Fibroblast of skin of right quadriceps (primary cell): ENCODE data around the gene IFNA17.
"Not testable (repeated sequence)": the region's sequence is repeated elsewhere in the genome, so short reads cannot be mapped to it uniquely, and the experiment has no call there.

Experiments
- DNase-seq: peaks from one replicate; pipeline ENCODE4 v3.0.0-alpha.2; 2013

The IFNA17 gene

GRCh38 chr9:21228122-21228521 is at the start of gene IFNA17:
Gene IFNA17 (minus strand): TSS chr9:21228222. CDS start chr9:21228173, 49 bp downstream.
- DNase-seq = no peak

GRCh38 chr9:21268347-21268657 is 40.3 kb upstream of the IFNA17 start:
- no peak for DNase-seq

- no peak for DNase-seq
These were observed 39.7 kb upstream of the IFNA17 start for GRCh38 chr9:21267485-21268346.

- DNase-seq = no peak
These were observed 38.9 kb upstream of the IFNA17 start for GRCh38 chr9:21266733-21267484.

GRCh38 chr9:21265421-21266189 is 37.6 kb upstream of the IFNA17 start:
- no peak for DNase-seq

- DNase-seq = no peak
These were observed 27.7 kb upstream of the IFNA17 start for GRCh38 chr9:21255538-21256212.

GRCh38 chr9:21252721-21253547 is 24.9 kb upstream of the IFNA17 start:
- DNase-seq = peak; percentile 22

GRCh38 chr9:21251638-21252037 is 23.6 kb upstream of the IFNA17 start:
- no peak for DNase-seq

- DNase-seq = no peak
These were observed 23.2 kb upstream of the IFNA17 start for GRCh38 chr9:21251190-21251589.

GRCh38 chr9:21244836-21245235 is 16.8 kb upstream of the IFNA17 start:
- no peak for DNase-seq

GRCh38 chr9:21239911-21240310 is 11.9 kb upstream of the IFNA17 start, which contains the start of gene IFNA14:
Gene IFNA14 (minus strand): TSS chr9:21240005. CDS start chr9:21239935, 70 bp downstream.
- no peak for DNase-seq

GRCh38 chr9:21236360-21236714 is 8.3 kb upstream of the IFNA17 start:
- not testable (repeated sequence) for DNase-seq

- peak; percentile 26 for DNase-seq
These were observed 7.7 kb upstream of the IFNA17 start for GRCh38 chr9:21235468-21236359.

GRCh38 chr9:21234153-21234687 is 6.2 kb upstream of the IFNA17 start:
- DNase-seq = no peak

GRCh38 chr9:21233258-21233657 is 5.2 kb upstream of the IFNA17 start:
- no peak for DNase-seq

GRCh38 chr9:21217211-21217610 is 10.8 kb downstream of the IFNA17 start, which contains the start of gene IFNA16:
Gene IFNA16 (minus strand): TSS chr9:21217311. CDS start chr9:21217305, 6 bp downstream.
- DNase-seq = not testable (repeated sequence)

- DNase-seq = not testable (repeated sequence)
These were observed 14.4 kb downstream of the IFNA17 start for GRCh38 chr9:21213411-21214326.

GRCh38 chr9:21212160-21212559 is 15.9 kb downstream of the IFNA17 start:
- DNase-seq = not testable (repeated sequence)

- not testable (repeated sequence) for DNase-seq
These were observed 17.2 kb downstream of the IFNA17 start for GRCh38 chr9:21210782-21211181.
